Stimulated activated CD8-positive, alpha-beta memory T cell treated with anti-CD3 and anti-CD28 coated beads, Interleukin-12 subunit alpha, Interleukin-12 subunit beta, amount 100 ng/mL, for 1 hour (primary cell): ENCODE measurements around the gene CPA5.

ENCODE experiments used
- DNase-seq: peaks from one replicate; pipeline ENCODE4 v3.0.0-alpha.2; 2020; ENCODE audit warnings: low read depth

Gene CPA5

DNA sequence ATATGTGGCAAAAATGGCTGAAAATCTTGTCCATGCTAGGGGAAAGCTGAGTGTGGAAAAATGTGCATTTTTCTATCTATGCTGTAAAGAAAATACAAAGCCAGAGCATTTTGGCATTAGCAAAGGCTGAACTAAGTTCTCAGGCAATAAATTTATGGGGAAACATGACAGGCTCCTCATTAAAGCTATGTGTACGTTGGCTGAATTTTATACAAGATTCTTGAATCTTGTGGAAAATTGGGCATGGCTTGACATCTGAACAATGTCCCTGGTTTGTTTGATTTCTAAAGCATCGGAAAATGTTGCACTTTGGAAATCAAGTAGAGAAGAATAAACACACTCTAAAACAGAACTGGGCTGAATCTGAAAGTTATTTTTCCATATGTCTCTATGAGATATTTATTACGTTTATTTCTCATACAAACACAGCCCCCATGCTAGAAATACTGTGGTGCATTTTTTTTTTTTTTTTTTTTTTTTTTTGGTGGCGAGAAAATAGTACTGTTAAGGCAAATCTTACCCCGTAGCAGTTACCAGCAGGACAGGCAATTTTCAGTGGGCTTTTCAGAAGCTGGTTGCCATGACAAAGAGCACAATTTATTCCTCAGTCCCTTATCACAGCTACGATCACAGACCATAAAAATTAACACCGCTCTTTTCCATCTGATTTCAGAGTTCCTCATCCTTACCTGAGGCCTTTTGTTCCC, 52.6 kb downstream of the CPA5 start:
- no peak for DNase-seq

DNA sequence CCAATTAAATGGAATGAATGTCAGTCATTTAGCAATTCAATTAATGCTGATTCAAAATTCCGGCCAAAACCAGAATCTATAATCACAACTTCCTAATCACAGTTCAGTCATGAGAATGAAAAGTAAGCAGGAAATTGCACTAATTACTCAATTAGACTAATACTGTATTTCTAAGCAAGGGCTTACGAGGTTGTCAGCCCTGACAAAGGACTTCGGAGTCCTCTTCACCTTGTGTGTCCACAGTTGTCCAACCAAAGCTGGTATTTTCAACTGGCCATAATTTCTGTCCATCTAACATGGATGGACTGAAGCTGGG, 53.1 kb downstream of the CPA5 start:
- DNase-seq, result no peak

DNA sequence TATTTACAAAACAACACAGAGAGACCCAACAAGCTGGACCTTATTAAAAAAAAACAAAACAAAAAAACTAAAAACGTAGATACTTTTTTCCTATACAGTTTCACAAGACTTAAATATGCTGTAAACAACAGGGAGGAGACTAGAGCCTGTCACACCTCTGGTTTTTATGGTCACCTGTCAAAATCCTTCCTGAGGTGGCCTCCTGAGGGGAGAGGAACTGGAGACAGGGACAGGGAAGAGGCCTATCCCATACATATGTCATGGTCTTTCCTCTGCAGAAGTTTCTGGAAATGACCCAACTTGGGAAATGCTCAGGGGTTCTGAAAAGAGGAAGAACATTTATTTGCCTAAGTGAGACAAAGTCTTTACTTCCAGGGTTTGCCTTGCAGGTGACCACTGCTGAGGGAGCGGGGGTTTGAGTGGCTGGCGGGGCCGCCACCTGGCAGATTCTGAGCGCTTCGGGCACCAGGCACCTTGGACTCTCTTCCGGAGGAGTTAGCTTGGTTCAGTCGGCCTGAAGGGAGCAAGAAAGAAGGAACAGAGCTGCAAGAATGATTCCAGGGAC, 54.0 kb downstream of the CPA5 start:
- no peak for DNase-seq

DNA sequence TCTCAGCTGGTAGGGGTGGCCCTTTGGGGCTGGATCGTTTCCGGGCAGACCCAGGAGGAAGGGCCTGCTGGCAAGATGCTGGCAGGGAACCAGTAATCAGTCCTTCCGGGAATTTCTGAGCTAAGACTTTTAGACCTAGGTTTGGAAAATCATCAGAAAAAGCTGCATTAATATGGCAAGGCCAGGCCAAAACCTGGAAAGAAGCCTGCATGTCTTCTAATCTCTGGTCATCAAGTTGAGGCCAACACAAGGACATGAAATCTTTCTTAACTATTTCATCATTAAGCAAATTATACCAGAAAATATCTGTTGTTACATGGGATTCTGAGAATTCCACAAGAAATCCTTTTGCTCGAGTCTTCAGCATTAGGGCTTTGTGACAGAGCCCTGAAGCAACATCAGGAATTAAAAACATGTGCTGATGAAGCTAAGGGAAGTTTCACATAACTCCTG, 55.5 kb downstream of the CPA5 start:
- DNase-seq, result no peak

DNA sequence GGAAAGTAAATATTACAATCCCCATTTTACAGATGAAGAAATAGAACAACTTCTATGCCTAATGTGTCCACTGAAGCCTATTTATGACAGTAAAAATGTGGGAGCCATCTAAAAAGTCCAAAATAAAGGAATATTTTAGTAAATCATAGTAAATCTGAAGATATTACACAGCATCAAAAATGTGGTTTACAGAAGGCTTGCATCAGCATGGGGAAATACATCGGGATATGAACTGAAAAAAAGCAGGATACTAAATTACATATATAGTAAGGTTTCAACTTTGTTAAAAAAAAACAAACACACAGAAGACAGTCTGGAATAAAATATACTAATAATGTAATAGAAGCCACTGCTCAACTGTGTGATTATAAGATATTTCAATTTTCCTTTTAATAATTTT, 56.5 kb downstream of the CPA5 start:
- no peak for DNase-seq

DNA sequence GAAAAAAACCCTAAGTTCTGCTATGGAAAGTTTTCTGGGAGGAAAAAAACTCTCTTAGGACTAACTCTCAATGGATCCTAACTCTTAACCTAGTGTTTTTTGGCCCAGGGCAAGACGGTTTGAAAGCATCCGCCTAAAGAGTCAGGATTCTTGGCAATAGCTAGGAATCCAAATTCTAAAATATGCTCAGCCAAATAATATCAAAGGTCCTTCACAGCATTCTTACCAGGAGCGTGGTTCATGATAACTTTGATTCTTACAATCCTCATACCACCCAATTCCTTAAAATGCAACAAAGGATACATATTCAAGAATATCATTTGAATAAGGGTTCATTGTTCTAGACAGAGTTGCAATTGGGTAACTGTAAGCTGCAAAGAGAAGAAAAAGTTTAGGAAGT, 57.0 kb downstream of the CPA5 start:
- DNase-seq, result no peak

DNA sequence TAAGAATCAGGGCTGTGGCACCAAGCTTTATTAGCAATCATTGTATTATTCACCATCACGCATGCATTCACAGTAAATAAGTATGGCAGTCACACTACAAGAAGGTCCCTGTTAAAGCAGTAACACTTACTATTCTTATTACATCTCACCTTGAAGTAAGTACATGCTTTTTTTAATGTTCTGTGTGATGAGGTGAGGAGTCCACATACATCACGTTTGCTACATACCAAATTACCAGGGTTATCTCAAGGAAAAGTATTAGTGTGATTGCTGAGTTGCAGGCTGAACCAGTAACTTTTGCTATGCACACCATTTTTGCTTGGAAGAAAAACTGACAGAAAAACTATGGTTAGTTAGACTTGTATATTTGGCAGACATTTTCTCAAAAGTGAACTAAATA, 60.4 kb downstream of the CPA5 start:
- no peak for DNase-seq

DNA sequence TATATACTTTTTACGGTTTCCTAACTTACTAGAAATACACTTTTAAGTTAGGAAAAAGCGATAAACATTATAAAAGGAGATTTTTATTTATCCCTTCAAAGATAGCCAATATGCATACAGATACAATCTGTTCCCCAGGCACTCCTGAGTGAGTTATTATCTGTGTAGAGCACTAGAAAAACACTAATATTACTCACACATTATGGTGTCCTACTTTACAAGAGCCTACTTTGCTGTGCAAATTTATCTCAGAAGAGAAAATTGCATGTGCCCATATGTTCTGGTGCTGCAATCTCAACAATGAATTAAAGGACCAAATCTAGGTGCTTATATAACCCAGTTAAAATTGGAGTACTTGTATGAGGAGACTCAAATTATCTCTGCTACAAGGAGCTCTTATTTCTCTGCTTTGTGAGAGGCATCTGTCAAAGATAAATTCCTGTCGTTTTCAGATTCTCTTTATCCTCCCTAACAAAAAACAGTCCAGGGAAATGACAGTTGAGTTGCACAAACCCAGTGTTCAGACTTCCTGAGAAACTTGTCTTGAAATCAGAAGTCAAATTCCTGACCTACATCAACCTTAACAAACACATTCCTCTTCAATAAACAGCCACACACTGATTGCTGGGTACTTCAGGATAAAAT, 64.6 kb downstream of the CPA5 start:
- no peak for DNase-seq

DNA sequence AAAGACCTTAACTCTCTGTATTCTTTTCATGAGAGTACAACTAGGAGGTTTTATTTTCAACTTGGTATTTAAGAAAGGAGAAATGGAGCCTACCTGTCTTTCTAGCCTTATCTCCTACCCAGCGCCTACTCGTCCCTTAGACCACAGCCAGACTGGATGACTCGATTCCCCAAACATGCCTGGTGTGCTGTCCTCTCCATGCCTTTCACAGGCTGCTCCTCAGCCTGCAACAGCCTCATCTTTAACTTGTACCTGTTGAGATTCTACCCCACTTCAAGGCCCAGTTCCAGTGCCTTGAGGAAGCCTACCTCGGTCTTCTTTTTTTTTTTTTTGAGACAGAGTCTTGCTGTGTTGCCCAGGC, 65.1 kb downstream of the CPA5 start:
- no peak for DNase-seq

DNA sequence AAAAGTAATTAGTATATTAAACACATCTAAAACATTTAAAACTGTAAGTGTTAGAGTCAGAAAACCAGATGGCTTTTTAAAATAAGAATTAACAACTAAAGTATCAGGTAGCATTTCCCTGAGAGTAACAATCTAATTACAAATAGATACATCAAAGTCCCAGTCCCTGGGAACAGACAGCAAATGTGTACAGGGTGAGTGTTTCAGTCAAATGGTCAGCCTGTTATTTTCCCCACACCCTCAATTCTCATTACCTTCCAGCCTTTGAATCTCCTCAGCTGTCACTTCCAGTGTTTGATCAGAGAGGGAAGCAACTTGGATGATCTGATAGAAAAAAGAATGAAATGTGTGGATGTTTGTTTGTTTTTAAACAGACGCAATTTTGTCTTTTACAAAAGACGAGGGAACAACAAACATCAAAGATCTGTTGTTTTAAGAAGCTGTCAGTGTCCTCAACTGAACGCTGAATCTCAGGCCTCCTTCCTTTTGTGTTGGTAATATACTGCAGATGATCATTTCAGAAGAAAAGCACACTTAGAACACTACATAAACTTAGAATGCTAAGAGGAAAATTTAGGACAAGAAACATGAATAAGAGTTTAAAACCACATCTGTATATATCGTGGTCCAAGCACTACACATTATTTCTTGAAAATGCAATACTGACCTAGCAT, 66.4 kb downstream of the CPA5 start:
- DNase-seq, result no peak

DNA sequence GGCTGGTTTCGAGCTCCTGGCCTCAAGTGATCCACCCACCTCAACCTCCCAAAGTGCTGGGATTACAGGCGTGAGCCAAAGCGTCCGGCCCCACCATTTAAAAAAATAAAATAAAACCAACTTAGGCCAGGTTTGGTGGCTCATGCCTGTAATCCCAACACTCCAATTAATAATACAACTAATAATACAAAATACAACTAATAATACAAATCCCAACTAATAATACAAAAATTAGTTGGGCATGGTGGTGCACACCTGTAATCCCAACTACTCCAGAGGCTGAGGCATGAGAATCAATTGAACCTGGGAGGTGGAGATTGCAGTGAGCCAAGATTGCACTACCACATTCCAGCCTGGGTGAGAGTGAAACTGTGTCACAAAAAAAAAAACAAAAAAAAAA, 68.6 kb downstream of the CPA5 start:
- DNase-seq, result no peak

DNA sequence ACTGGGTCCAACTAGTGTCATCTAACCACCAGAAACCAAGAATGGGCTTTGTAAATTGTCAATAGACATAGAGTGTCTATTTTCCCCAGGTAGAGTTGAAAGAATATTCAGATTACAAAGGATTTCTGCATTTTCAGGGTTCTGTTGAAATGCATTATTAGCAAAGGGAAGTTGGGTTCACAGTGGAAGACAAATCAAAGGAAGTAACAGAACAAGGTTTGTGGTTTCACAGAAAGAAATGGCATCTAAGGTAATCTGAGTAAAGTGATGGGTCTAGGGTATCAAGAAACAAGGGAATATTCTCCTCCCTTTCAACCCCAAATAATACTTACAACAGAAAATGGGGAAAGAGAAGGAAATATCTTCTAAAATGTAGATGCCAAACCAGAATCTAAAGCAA, 70.4 kb downstream of the CPA5 start:
- DNase-seq, result no peak

DNA sequence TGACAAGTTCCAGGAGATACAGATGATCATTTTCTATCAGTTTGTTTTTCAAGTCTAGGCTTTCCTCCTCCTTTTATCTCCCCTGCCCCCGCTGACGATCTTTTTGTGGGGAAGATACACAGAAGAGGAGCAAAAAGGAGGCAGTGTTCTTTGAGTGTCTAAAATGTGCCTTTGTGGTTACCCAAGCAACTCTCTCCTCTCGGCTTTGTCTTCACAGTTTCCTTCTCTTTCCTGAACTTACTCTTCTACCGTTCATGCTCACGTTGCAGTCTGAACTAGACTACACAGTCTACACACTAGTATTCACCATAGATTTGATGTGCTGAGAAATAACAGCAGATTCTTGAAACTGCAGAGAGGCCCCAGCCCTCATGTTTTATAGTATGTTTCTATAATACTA, 72.6 kb downstream of the CPA5 start:
- DNase-seq, result no peak

DNA sequence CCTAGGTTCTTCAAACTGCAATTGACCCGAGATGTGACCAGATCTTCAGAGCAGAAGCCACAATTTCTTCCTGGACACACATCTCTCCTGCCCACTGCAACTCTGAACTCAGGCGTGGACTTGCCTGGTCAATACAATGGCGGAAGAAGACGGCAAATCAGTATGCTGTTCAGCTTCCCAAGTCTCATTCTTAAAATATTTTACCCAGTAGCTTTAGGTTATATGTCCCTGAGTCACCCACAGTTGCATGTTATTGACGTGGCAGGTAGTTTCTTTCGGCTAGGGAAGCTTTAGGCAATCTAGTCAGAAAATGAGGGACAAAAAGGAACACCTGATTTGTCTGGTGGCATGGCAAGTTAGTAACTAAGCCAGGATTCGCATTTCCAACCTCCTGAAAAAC, 73.7 kb downstream of the CPA5 start:
- DNase-seq, result no peak
